Umbilical cord (tissue), 2 donors: ENCODE data around the gene PDK1. TPM values are rescaled to one million over a fixed set of nuclear protein-coding genes. Genes with fewer than 3 reads are reported as not detected.
"Not testable (repeated sequence)": the region's sequence is repeated elsewhere in the genome, so short reads cannot be mapped to it uniquely, and the experiment has no call there.

Experiments
- DNase-seq: peaks from one replicate; pipeline ENCODE4 v3.0.0-alpha.2; 2015; ENCODE audit warnings: low spot score
- total RNA-seq: library from RNA; depleted of rRNA; stranded (reverse); fragments of >200 nt; gene quantifications from one replicate; pipeline ENCODE4 v1.2.3, GENCODE V29; 2014; ENCODE audit warnings: low replicate concordance; ENCODE audit not compliant: insufficient read depth

The PDK1 gene
- total RNA-seq, result 29.6 TPM

- peak; percentile 95 for DNase-seq
Measured at GRCh38 chr2:172555522-172556283, at the start of gene PDK1. Gene PDK1 (plus strand): TSS chr2:172556090. CDS start chr2:172556151, 61 bp downstream.

- DNase-seq, result no peak
Measured at GRCh38 chr2:172507199-172507598, 48.7 kb upstream of the PDK1 start.

GRCh38 chr2:172510088-172510487 lies 45.8 kb upstream of the PDK1 start:
- no peak for DNase-seq

- no peak for DNase-seq
Measured at GRCh38 chr2:172510548-172510947, 45.3 kb upstream of the PDK1 start.

- no peak for DNase-seq
Measured at GRCh38 chr2:172512810-172513523, 42.9 kb upstream of the PDK1 start.

- no peak for DNase-seq
Measured at GRCh38 chr2:172513524-172513900, 42.4 kb upstream of the PDK1 start.

- DNase-seq, result no peak
Measured at GRCh38 chr2:172513935-172514586, 41.8 kb upstream of the PDK1 start.

- no peak for DNase-seq
Measured at GRCh38 chr2:172516299-172516698, 39.6 kb upstream of the PDK1 start.

- no peak for DNase-seq
Measured at GRCh38 chr2:172518995-172519394, 36.9 kb upstream of the PDK1 start.

- no peak for DNase-seq
Measured at GRCh38 chr2:172525601-172526000, 30.3 kb upstream of the PDK1 start.

- DNase-seq, result no peak
Measured at GRCh38 chr2:172531309-172531708, 24.6 kb upstream of the PDK1 start.

- DNase-seq, result not testable (repeated sequence)
Measured at GRCh38 chr2:172532461-172532860, 23.4 kb upstream of the PDK1 start.

GRCh38 chr2:172533687-172534086 lies 22.2 kb upstream of the PDK1 start:
- DNase-seq, result no peak

- DNase-seq, result no peak
Measured at GRCh38 chr2:172535119-172535518, 20.8 kb upstream of the PDK1 start.

- not testable (repeated sequence) for DNase-seq
Measured at GRCh38 chr2:172537851-172538250, 18.0 kb upstream of the PDK1 start.

GRCh38 chr2:172539767-172540166 lies 16.1 kb upstream of the PDK1 start:
- DNase-seq, result no peak

GRCh38 chr2:172540421-172540820 lies 15.5 kb upstream of the PDK1 start:
- no peak for DNase-seq

GRCh38 chr2:172545408-172546075 lies 10.3 kb upstream of the PDK1 start:
- DNase-seq, result no peak

- no peak for DNase-seq
Measured at GRCh38 chr2:172549131-172549530, 6.8 kb upstream of the PDK1 start.

- not testable (repeated sequence) for DNase-seq
Measured at GRCh38 chr2:172549802-172550201, 6.1 kb upstream of the PDK1 start.

GRCh38 chr2:172550419-172550818 lies 5.5 kb upstream of the PDK1 start:
- peak; percentile 30 for DNase-seq

GRCh38 chr2:172551271-172551670 lies 4.6 kb upstream of the PDK1 start:
- peak; percentile 75 for DNase-seq
